HCT116 (cell line): ENCODE results near the gene KLHDC10. TPM values are rescaled to one million over a fixed set of nuclear protein-coding genes. Genes with fewer than 3 reads are reported as not detected.

Source experiments
- ATAC-seq: fragments of 200-7000 bp; cut with Tn5 transposase; 2 replicates; pipeline ENCODE4 v1.9.1; 2020; ENCODE audit warnings: mild to moderate bottlenecking, moderate library complexity
- BruUV-seq: library from RNA; stranded (reverse); fragments of 400-500 nt; replicated peaks from 2 replicates; lab custom pipeline; 2021; lab: Mats Ljungman, UMichigan
- CTCF ChIA-PET: fragments of 300-600 bp; sonication (Branson Sonifier 250); formaldehyde crosslinking; loops from one replicate; lab custom pipeline; 2021; ENCODE audit warnings: antibody characterized with exemption; lab: Charles Lee
- POLR2A ChIA-PET: fragments of 300-600, 350-600 bp; sonication (Branson Sonifier 250); formaldehyde crosslinking; loops from one replicate; lab custom pipeline; 2021; ENCODE audit warnings: antibody characterized with exemption; lab: Charles Lee
- RAD21 ChIA-PET, 2 experiments: fragments of 300-600 bp; sonication (Branson Sonifier 250); formaldehyde crosslinking; loops; one replicate each; lab custom pipeline; 2023; ENCODE audit warnings: low total read pairs in 2 of 2; ENCODE audit not compliant: uncharacterized antibody in 2 of 2, unreplicated experiment in 2 of 2, low non-redundant PET in 1 of 2; lab: Charles Lee
- DNase-seq: peaks from one replicate; pipeline ENCODE4 v3.0.0-alpha.2; 2010; ENCODE audit warnings: low read depth, low spot score
- H2AFZ ChIP-seq: fragments of 200-600 bp; shearing (Covaris generic), sonication (generic); 2 replicates; pipeline ENCODE4 v1.6.1; 2017; ENCODE audit warnings: low read depth, mixed run types, mixed read lengths, antibody characterized with exemption, low read length; ENCODE audit not compliant: poor library complexity, severe bottlenecking
- H3K27ac ChIP-seq: 2 replicates; pipeline ENCODE4 v1.5.1; 2012; ENCODE audit warnings: low read depth, low read length
- H3K27me3 ChIP-seq: fragments of 200-600 bp; sonication (generic); 2 replicates; pipeline ENCODE4 v1.6.1; 2016; ENCODE audit warnings: mixed run types, low read length, mixed read lengths; ENCODE audit not compliant: insufficient read depth
- H3K36me3 ChIP-seq, 2 experiments: fragments of 200-500 bp in 1 of 2; fragments of 200-600 bp in 1 of 2; sonication (Bioruptor generic) in 1 of 2; sonication (generic) in 1 of 2; 2 replicates each; pipeline versions ENCODE4 v1.5.1 to v1.6.1; 2014 to 2016; ENCODE audit warnings: low read length in 2 of 2, inconsistent platforms in 1 of 2, mixed read lengths in 1 of 2, mixed run types in 1 of 2; ENCODE audit not compliant: insufficient read depth in 2 of 2, control insufficient read depth in 1 of 2
- H3K4me1 ChIP-seq, 2 experiments: fragments of 200-600 bp in 1 of 2; sonication (generic) in 1 of 2; 2 replicates each; pipeline versions ENCODE4 v1.5.1 to v1.6.1; 2012 to 2017; ENCODE audit warnings: low read length in 2 of 2, inconsistent platforms in 1 of 2, mild to moderate bottlenecking in 1 of 2, mixed read lengths in 1 of 2, mixed run types in 1 of 2, moderate library complexity in 1 of 2; ENCODE audit not compliant: insufficient read depth in 2 of 2, control insufficient read depth in 1 of 2
- H3K4me2 ChIP-seq: fragments of 200-600 bp; sonication (generic); 2 replicates; pipeline ENCODE4 v1.6.1; 2017; ENCODE audit warnings: mixed run types, low read length, mixed read lengths
- H3K4me3 ChIP-seq, 2 experiments: fragments of 200-600 bp in 1 of 2; sonication (generic) in 1 of 2; replicated peaks in 1 of 2; 2 replicates each; pipeline ENCODE4 v1.5.1; 2011 to 2016; ENCODE audit warnings: low read length in 2 of 2, control low read depth in 1 of 2, low read depth in 1 of 2, mild to moderate bottlenecking in 1 of 2, mixed read lengths in 1 of 2, mixed run types in 1 of 2
- H3K79me2 ChIP-seq: fragments of 200-600 bp; sonication (generic); 2 replicates; pipeline ENCODE4 v1.6.1; 2017; ENCODE audit warnings: mild to moderate bottlenecking, mixed run types, low read length, moderate library complexity, mixed read lengths; ENCODE audit not compliant: insufficient read depth
- H3K9ac ChIP-seq: fragments of 200-600 bp; sonication (generic); 2 replicates; pipeline ENCODE4 v1.6.1; 2016; ENCODE audit warnings: low read length, mixed read lengths
- H3K9me2 ChIP-seq: fragments of 200-600 bp; sonication (generic), shearing (Covaris generic); 2 replicates; pipeline ENCODE4 v1.6.1; 2017; ENCODE audit warnings: mixed run types, mild to moderate bottlenecking, moderate library complexity; ENCODE audit not compliant: insufficient read depth
- H3K9me3 ChIP-seq, 2 experiments: fragments of 200-500 bp in 1 of 2; fragments of 200-600 bp in 1 of 2; sonication (Bioruptor generic) in 1 of 2; sonication (generic) in 1 of 2; 2 replicates each; pipeline ENCODE4 v1.6.1; 2014 to 2017; ENCODE audit warnings: low read length in 2 of 2, mixed read lengths in 2 of 2, inconsistent platforms in 1 of 2, low read depth in 1 of 2, mild to moderate bottlenecking in 1 of 2, mixed run types in 1 of 2, moderate library complexity in 1 of 2; ENCODE audit not compliant: control insufficient read depth in 1 of 2, insufficient read depth in 1 of 2
- H4K20me1 ChIP-seq: fragments of 200-600 bp; sonication (generic), shearing (Covaris generic); 2 replicates; pipeline ENCODE4 v1.6.1; 2017; ENCODE audit warnings: mixed run types, mild to moderate bottlenecking, moderate library complexity; ENCODE audit not compliant: insufficient read depth
- ATF3 ChIP-seq: IDR thresholded peaks from 2 replicates; pipeline ENCODE4 v1.6.1; 2012
- CBX3 ChIP-seq: IDR thresholded peaks from 2 replicates; pipeline ENCODE4 v1.6.1; 2012; ENCODE audit warnings: low read depth
- CTCF ChIP-seq, 3 experiments: fragments of 200-600 bp in 1 of 3; sonication (generic) in 1 of 3; IDR thresholded peaks in 2 of 3; conservative IDR thresholded peaks in 1 of 3; 2 replicates each; pipeline ENCODE4 v1.5.1; 2012 to 2017; ENCODE audit warnings: low read depth in 2 of 3, low read length in 2 of 3, antibody characterized with exemption in 1 of 3, borderline replicate concordance in 1 of 3, control low read depth in 1 of 3, mild to moderate bottlenecking in 1 of 3, mixed read lengths in 1 of 3, mixed run types in 1 of 3, moderate library complexity in 1 of 3; ENCODE audit not compliant: insufficient read depth in 1 of 3
- EGR1 ChIP-seq: IDR thresholded peaks from 2 replicates; pipeline ENCODE4 v1.6.1; 2012; ENCODE audit warnings: low read depth
- ELF1 ChIP-seq: IDR thresholded peaks from 2 replicates; pipeline ENCODE4 v1.6.1; 2012; ENCODE audit warnings: low read depth, borderline replicate concordance
- EZH2phosphoT487 ChIP-seq: fragments of 200-600 bp; IDR thresholded peaks from 2 replicates; pipeline ENCODE4 v1.6.1; 2018; ENCODE audit warnings: antibody characterized with exemption, borderline replicate concordance
- FOSL1 ChIP-seq: IDR thresholded peaks from 2 replicates; pipeline ENCODE4 v1.6.1; 2012; ENCODE audit warnings: low read depth
- POLR2A ChIP-seq: IDR thresholded peaks from 2 replicates; pipeline ENCODE4 v1.7.0; 2011; ENCODE audit warnings: borderline replicate concordance; ENCODE audit not compliant: insufficient read depth, insufficient read length; ENCODE audit errors: extremely low read depth
- RAD21 ChIP-seq: IDR thresholded peaks from 2 replicates; pipeline ENCODE4 v1.6.1; 2012; ENCODE audit warnings: low read depth, mild to moderate bottlenecking
- SP1 ChIP-seq: IDR thresholded peaks from 2 replicates; pipeline ENCODE4 v1.6.1; 2012; ENCODE audit warnings: low read depth
- ZBTB33 ChIP-seq: IDR thresholded peaks from 2 replicates; pipeline ENCODE4 v1.6.1; 2011; ENCODE audit warnings: mild to moderate bottlenecking, low read length, moderate library complexity; ENCODE audit not compliant: insufficient replicate concordance; ENCODE audit errors: extremely low read depth
- ZFX ChIP-seq: fragments of 450-650 bp; IDR thresholded peaks from 2 replicates; pipeline ENCODE4 v1.6.1; 2017
- ZNF274 ChIP-seq: fragments of 200-500 bp; sonication (Bioruptor generic); IDR thresholded peaks from 2 replicates; pipeline ENCODE4 v1.6.1; 2014; ENCODE audit warnings: mild to moderate bottlenecking, low read depth, low read length, inconsistent platforms
- intact Hi-C: fragments of 100-400 bp; cut with micrococcal nuclease; formaldehyde crosslinking; loops from 2 replicates; pipeline ENCODE4 v1.10.0; 2022
- total RNA-seq: library from RNA; stranded (reverse); gene quantifications from one replicate; pipeline ENCODE4 v1.2.1, GENCODE V29; 2021; ENCODE audit not compliant: unreplicated experiment
- TF ChIP-seq, protein P1 (sequence below): IDR thresholded peaks from 2 replicates; pipeline ENCODE4 v1.6.1; 2012
- TF ChIP-seq, protein P2 (sequence below): IDR thresholded peaks from 2 replicates; pipeline ENCODE4 v1.6.1; 2012; ENCODE audit warnings: low read depth

KLHDC10 gene
- total RNA-seq, 1 experiment from 2014 or later: 25.8 TPM

DNA sequence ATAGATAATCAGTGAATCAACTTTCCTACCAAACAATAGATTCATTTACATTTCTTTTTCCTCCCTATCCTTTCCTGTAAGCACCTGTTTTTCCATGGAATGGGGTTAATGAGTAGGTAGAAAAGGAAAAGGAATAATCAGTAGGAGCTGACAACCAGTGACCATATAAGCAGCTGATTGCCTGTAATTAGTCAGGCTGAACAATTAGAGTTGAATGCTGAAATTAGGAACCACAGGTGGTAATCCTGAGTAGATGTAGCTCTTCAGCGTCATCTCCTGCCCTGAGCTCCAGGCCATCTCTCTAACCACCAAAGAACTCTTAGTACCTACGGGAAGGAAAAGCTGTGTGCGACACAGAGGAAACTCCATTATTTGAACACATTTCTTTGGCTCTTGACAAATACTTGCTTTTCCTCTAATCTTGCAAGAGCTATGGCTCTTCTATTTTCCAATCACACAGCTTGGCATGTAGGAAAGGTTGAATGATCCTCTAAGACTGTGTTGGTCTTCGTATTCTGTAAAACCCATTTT, 63.8 kb downstream of the KLHDC10 start:
- H2AFZ ChIP-seq: no peak overlapping the region
- peaks cover 8 to 11% of the 10 kb centered on the region in 2 experiments; a peak in 2 of 4 replicates for H3K36me3 ChIP-seq
- intact Hi-C loops: no loop called here
- no peak overlapping the region for H3K27ac ChIP-seq
- no peaks in the 10 kb centered on the region for H3K79me2 ChIP-seq
- no peaks in the 10 kb centered on the region for H3K9me3 ChIP-seq
- ATAC-seq (no peak), DNase-seq (no peak)
- no peaks in the 10 kb centered on the region for H3K9me2 ChIP-seq
- H3K4me1 ChIP-seq: peaks cover 0 to 8% of the 10 kb centered on the region in 2 experiments; a peak in 2 of 4 replicates
- ChIA-PET CTCF (no interaction called here), POLR2A (interaction anchor here (1.2 kb wide), 1 partner anchor 12 kb away, joined by 3 read pairs; no protein-coding TSS in a partner anchor), RAD21 (no interaction called here)
- H3K4me3 ChIP-seq: no peak overlapping the region
- no peaks in the 10 kb centered on the region for H4K20me1 ChIP-seq
- no peak for TF ChIP-seq POLR2A
- TF ChIP-seq CBX3: no peak
- TF ChIP-seq, protein P1, sequence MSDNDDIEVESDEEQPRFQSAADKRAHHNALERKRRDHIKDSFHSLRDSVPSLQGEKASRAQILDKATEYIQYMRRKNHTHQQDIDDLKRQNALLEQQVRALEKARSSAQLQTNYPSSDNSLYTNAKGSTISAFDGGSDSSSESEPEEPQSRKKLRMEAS: no peak
- no peak for TF ChIP-seq ATF3
- TF ChIP-seq CTCF (IDR thresholded peaks at IDR 0.05 in 2 of 3, conservative IDR thresholded peaks at IDR 0.05 in 1 of 3; ENCODE audit: borderline replicate concordance in 1 of 3, insufficient read depth in 1 of 3, low read depth in 2 of 3, low read length in 2 of 3): no peak
- TF ChIP-seq ELF1: no peak
- TF ChIP-seq, protein P2, sequence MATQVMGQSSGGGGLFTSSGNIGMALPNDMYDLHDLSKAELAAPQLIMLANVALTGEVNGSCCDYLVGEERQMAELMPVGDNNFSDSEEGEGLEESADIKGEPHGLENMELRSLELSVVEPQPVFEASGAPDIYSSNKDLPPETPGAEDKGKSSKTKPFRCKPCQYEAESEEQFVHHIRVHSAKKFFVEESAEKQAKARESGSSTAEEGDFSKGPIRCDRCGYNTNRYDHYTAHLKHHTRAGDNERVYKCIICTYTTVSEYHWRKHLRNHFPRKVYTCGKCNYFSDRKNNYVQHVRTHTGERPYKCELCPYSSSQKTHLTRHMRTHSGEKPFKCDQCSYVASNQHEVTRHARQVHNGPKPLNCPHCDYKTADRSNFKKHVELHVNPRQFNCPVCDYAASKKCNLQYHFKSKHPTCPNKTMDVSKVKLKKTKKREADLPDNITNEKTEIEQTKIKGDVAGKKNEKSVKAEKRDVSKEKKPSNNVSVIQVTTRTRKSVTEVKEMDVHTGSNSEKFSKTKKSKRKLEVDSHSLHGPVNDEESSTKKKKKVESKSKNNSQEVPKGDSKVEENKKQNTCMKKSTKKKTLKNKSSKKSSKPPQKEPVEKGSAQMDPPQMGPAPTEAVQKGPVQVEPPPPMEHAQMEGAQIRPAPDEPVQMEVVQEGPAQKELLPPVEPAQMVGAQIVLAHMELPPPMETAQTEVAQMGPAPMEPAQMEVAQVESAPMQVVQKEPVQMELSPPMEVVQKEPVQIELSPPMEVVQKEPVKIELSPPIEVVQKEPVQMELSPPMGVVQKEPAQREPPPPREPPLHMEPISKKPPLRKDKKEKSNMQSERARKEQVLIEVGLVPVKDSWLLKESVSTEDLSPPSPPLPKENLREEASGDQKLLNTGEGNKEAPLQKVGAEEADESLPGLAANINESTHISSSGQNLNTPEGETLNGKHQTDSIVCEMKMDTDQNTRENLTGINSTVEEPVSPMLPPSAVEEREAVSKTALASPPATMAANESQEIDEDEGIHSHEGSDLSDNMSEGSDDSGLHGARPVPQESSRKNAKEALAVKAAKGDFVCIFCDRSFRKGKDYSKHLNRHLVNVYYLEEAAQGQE: no peak
- no peak for TF ChIP-seq RAD21
- TF ChIP-seq ZFX: no peak
- no peak for TF ChIP-seq EGR1
- no peak for TF ChIP-seq EZH2phosphoT487
- no peak for TF ChIP-seq ZBTB33
- no peak for TF ChIP-seq SP1
- TF ChIP-seq ZNF274: no peak
- no peak for TF ChIP-seq FOSL1
- TF ChIP-seq, all 23 proteins: peak for 0
- H3K4me2 ChIP-seq: no peak overlapping the region
- no peaks in the 10 kb centered on the region for H3K27me3 ChIP-seq
- no TSS peak for BruUV-seq
- no peak overlapping the region for H3K9ac ChIP-seq
